SK-N-SH (cell line): ENCODE results near the gene EEF1B2. TPM values are rescaled to one million over a fixed set of nuclear protein-coding genes. Genes with fewer than 3 reads are reported as not detected.
"Not testable (repeated sequence)": the region's sequence is repeated elsewhere in the genome, so short reads cannot be mapped to it uniquely, and the experiment has no call there.

Experiments
- CTCF ChIA-PET: fragments of 300-600, 350-600 bp; formaldehyde crosslinking; extraction: SDS; loops from one replicate; lab custom pipeline; 2021; lab: Yijun Ruan, JAX
- POLR2A ChIA-PET: fragments of 350-600 bp; sonication (Branson Sonifier 250); formaldehyde crosslinking; extraction: SDS; loops from one replicate; lab custom pipeline; 2020; ENCODE audit warnings: antibody characterized with exemption, inconsistent platforms; lab: Yijun Ruan, JAX
- DNase-seq: peaks from one replicate; pipeline ENCODE4 v3.0.0; 2012
- H2AFZ ChIP-seq: fragments of 200-600 bp; sonication (generic); 2 replicates; pipeline ENCODE4 v1.8.1; 2016; ENCODE audit warnings: antibody characterized with exemption, mild to moderate bottlenecking, low read depth
- H3F3A ChIP-seq: fragments of 200-600 bp; sonication (generic); replicated peaks from 2 replicates; pipeline ENCODE3; 2016; ENCODE audit warnings: antibody characterized with exemption, mild to moderate bottlenecking; ENCODE audit not compliant: insufficient read depth
- H3K27ac ChIP-seq, 2 experiments: fragments of 200-500 bp in 1 of 2; fragments of 200-600 bp in 1 of 2; sonication (Bioruptor generic) in 1 of 2; sonication (generic), shearing (Covaris generic) in 1 of 2; 2 replicates each; pipeline versions ENCODE4 v1.5.1 to v1.6.1; 2014 to 2016; ENCODE audit warnings: low read depth in 2 of 2, inconsistent platforms in 1 of 2, low read length in 1 of 2, mild to moderate bottlenecking in 1 of 2, mixed read lengths in 1 of 2
- H3K27me3 ChIP-seq: fragments of 200-600 bp; sonication (generic), shearing (Covaris generic); 2 replicates; pipeline ENCODE4 v1.6.1; 2016; ENCODE audit warnings: mixed run types; ENCODE audit not compliant: insufficient read depth
- H3K36me3 ChIP-seq, 2 experiments: fragments of 200-500 bp in 1 of 2; fragments of 200-600 bp in 1 of 2; sonication (Bioruptor generic) in 1 of 2; sonication (generic) in 1 of 2; replicated peaks in 1 of 2; 2 replicates each; pipeline versions ENCODE3 to v1.5.1; 2014 to 2016; ENCODE audit warnings: low read length in 1 of 2, mild to moderate bottlenecking in 1 of 2; ENCODE audit not compliant: insufficient read depth in 2 of 2, control insufficient read depth in 1 of 2
- H3K4me1 ChIP-seq, 2 experiments: fragments of 200-500 bp in 1 of 2; fragments of 200-600 bp in 1 of 2; sonication (Bioruptor generic) in 1 of 2; sonication (generic), shearing (Covaris generic) in 1 of 2; 2 replicates each; pipeline versions ENCODE4 v1.5.1 to v1.6.1; 2014 to 2016; ENCODE audit warnings: low read depth in 1 of 2, low read length in 1 of 2, mixed run types in 1 of 2; ENCODE audit not compliant: insufficient read depth in 2 of 2, control insufficient read depth in 1 of 2
- H3K4me2 ChIP-seq: fragments of 200-600 bp; sonication (generic), shearing (Covaris generic); 2 replicates; pipeline ENCODE4 v1.6.1; 2017; ENCODE audit warnings: mixed run types
- H3K4me3 ChIP-seq, 2 experiments: fragments of 200-500 bp in 1 of 2; fragments of 200-600 bp in 1 of 2; sonication (Bioruptor generic) in 1 of 2; sonication (generic), shearing (Covaris generic) in 1 of 2; 2 replicates each; pipeline versions ENCODE4 v1.5.1 to v1.8.1; 2014 to 2016; ENCODE audit warnings: low read depth in 2 of 2, inconsistent platforms in 1 of 2, low read length in 1 of 2, mild to moderate bottlenecking in 1 of 2, mixed read lengths in 1 of 2, moderate library complexity in 1 of 2
- H3K79me2 ChIP-seq: fragments of 200-600 bp; sonication (generic); 2 replicates; pipeline ENCODE4 v1.8.1; 2017; ENCODE audit warnings: mild to moderate bottlenecking; ENCODE audit not compliant: insufficient read depth
- H3K9ac ChIP-seq: fragments of 200-600 bp; sonication (generic); 2 replicates; pipeline ENCODE4 v1.6.1; 2017; ENCODE audit warnings: mixed run types
- H3K9me2 ChIP-seq: fragments of 200-600 bp; sonication (generic); 2 replicates; pipeline ENCODE4 v1.6.1; 2017; ENCODE audit warnings: mixed run types
- H3K9me3 ChIP-seq: fragments of 200-600 bp; sonication (generic); 2 replicates; pipeline ENCODE4 v1.6.1; 2017; ENCODE audit warnings: mixed run types, mild to moderate bottlenecking, moderate library complexity
- H4K20me1 ChIP-seq: fragments of 200-600 bp; sonication (generic); 2 replicates; pipeline ENCODE4 v1.6.1; 2017; ENCODE audit warnings: mild to moderate bottlenecking, mixed run types; ENCODE audit not compliant: insufficient read depth
- EZH2phosphoT487 ChIP-seq: fragments of 200-600 bp; sonication (generic); IDR thresholded peaks from 2 replicates; pipeline ENCODE4 v1.6.1; 2017; ENCODE audit warnings: low read depth, mixed run types, mild to moderate bottlenecking, antibody characterized with exemption, moderate library complexity, borderline replicate concordance
- GATA2 ChIP-seq: sonication (generic); formaldehyde crosslinking; IDR thresholded peaks from 2 replicates; pipeline ENCODE4 v1.5.0; 2020; ENCODE audit warnings: mild to moderate bottlenecking, missing genetic modification reagents
- JUND ChIP-seq: IDR thresholded peaks from 2 replicates; pipeline ENCODE4 v1.4.0; 2012
- MAX ChIP-seq: IDR thresholded peaks from 2 replicates; pipeline ENCODE4 v1.4.0; 2012; ENCODE audit warnings: low read depth
- NFIC ChIP-seq: IDR thresholded peaks from 2 replicates; pipeline ENCODE4 v1.4.0; 2012; ENCODE audit warnings: borderline replicate concordance
- TCF12 ChIP-seq: IDR thresholded peaks from 2 replicates; pipeline ENCODE4 v1.4.0; 2012
- TEAD4 ChIP-seq: IDR thresholded peaks from 2 replicates; pipeline ENCODE4 v1.4.0; 2012; ENCODE audit warnings: mild to moderate bottlenecking, borderline replicate concordance; ENCODE audit not compliant: insufficient read depth
- ZBTB33 ChIP-seq: IDR thresholded peaks from 2 replicates; pipeline ENCODE4 v1.4.0; 2012; ENCODE audit warnings: low read depth, borderline replicate concordance
- WGBS: methylation state at CpG from one replicate; pipeline ENCODE4 v1.1.6; 2017; ENCODE audit warnings: low lambda C conversion rate; 5-methylcytosine and 5-hydroxymethylcytosine counted together
- polyA plus RNA-seq, 3 experiments: library from polyadenylated mRNA; depleted of rRNA; stranded (reverse); fragments of >200 nt; gene quantifications; 2 replicates each; pipeline ENCODE4 v1.2.3, GENCODE V29; 2012
- TF ChIP-seq, protein P1 (sequence below): fragments of 200-600 bp; sonication (generic); IDR thresholded peaks from 2 replicates; pipeline ENCODE4 v1.6.1; 2017; ENCODE audit warnings: antibody characterized with exemption, mild to moderate bottlenecking, moderate library complexity

EEF1B2 gene
- polyA plus RNA-seq, 1 of the 3 experiments (the other 2 are of a cell fraction): 815 TPM

DNA sequence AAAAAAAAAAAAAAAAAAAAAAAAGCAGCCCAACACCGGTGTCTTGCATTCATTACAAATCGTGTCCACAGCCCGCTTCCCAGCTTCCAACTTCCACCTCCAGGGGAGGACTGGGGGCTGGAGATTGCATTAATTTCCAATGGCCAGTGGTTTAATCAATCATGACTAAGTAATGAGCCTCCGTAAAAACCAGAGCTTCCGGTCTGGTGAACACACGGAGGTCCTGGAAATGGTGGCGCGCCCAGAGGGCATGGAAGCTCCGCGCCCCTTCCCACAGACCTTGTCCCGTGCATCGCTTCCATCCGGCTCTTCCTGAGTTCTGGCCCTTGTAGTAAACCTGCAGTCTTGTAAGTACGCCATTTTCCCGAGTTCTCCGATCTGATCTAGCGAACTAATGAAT is 43.6 kb downstream of the EEF1B2 start:
- no peaks in the 10 kb centered on the region for H3K36me3 ChIP-seq
- H3K4me1 ChIP-seq: peaks cover 0 to 3% of the 10 kb centered on the region in 2 experiments; a peak in 1 of 4 replicates
- CTCF ChIA-PET: interaction anchor here (0.9 to 1.6 kb wide), 2 partner anchors 15 to 40 kb away, joined by 3 to 4 read pairs; no protein-coding TSS in a partner anchor
- H4K20me1 ChIP-seq: no peaks in the 10 kb centered on the region
- DNase-seq: no peak
- no peak overlapping the region for H3K4me2 ChIP-seq
- no peaks in the 10 kb centered on the region for H3K79me2 ChIP-seq
- no peaks in the 10 kb centered on the region for H3K27me3 ChIP-seq
- WGBS: 87% methylated on average over 17 of the region's 17 CpGs
- H3F3A ChIP-seq: no peaks in the 10 kb centered on the region
- H3K9ac ChIP-seq: no peak overlapping the region
- H3K4me3 ChIP-seq: no peak overlapping the region
- H3K27ac ChIP-seq: no peak overlapping the region
- H3K9me3 ChIP-seq: no peaks in the 10 kb centered on the region
- no peaks in the 10 kb centered on the region for H3K9me2 ChIP-seq
- TF ChIP-seq TEAD4: no peak
- TF ChIP-seq JUND: no peak
- TF ChIP-seq TCF12: no peak
- TF ChIP-seq MAX: no peak
- no peak for TF ChIP-seq NFIC
- no peak for TF ChIP-seq ZBTB33
- no peak for TF ChIP-seq GATA2 (CRISPR knock-in tag)
- TF ChIP-seq, protein P1, sequence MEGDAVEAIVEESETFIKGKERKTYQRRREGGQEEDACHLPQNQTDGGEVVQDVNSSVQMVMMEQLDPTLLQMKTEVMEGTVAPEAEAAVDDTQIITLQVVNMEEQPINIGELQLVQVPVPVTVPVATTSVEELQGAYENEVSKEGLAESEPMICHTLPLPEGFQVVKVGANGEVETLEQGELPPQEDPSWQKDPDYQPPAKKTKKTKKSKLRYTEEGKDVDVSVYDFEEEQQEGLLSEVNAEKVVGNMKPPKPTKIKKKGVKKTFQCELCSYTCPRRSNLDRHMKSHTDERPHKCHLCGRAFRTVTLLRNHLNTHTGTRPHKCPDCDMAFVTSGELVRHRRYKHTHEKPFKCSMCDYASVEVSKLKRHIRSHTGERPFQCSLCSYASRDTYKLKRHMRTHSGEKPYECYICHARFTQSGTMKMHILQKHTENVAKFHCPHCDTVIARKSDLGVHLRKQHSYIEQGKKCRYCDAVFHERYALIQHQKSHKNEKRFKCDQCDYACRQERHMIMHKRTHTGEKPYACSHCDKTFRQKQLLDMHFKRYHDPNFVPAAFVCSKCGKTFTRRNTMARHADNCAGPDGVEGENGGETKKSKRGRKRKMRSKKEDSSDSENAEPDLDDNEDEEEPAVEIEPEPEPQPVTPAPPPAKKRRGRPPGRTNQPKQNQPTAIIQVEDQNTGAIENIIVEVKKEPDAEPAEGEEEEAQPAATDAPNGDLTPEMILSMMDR: no peak
- H2AFZ ChIP-seq: no peak overlapping the region
- POLR2A ChIA-PET: interaction anchor here (0.6 kb wide), 1 partner anchor 12 kb away, joined by 3 read pairs; no protein-coding TSS in a partner anchor

GRCh38 chr2:206204710-206205109 is 45.0 kb downstream of the EEF1B2 start:
- WGBS: 19% methylated on average over 3 of the region's 3 CpGs
- TF ChIP-seq GATA2 (CRISPR knock-in tag) (peak; percentile 41), EZH2phosphoT487 (no peak)
- peak; percentile 30 for DNase-seq
- CTCF ChIA-PET: interaction anchor here (1.6 kb wide), 1 partner anchor 41 kb away, joined by 4 read pairs; no protein-coding TSS in a partner anchor
- Histone ChIP-seq H3K9me2 (no peaks in the 10 kb centered on the region), H3K27ac (no peak overlapping the region), H3K9ac (no peak overlapping the region), H3K27me3 (no peaks in the 10 kb centered on the region), H3K79me2 (no peaks in the 10 kb centered on the region), H3K36me3 (no peaks in the 10 kb centered on the region), H3K9me3 (no peaks in the 10 kb centered on the region), H3K4me3 (no peak overlapping the region), H3K4me2 (no peak overlapping the region), H2AFZ (no peak overlapping the region), H3K4me1 (peaks cover 0 to 3% of the 10 kb centered on the region in 2 experiments; a peak in 1 of 4 replicates), H4K20me1 (no peaks in the 10 kb centered on the region), H3F3A (no peaks in the 10 kb centered on the region)
- POLR2A ChIA-PET: interaction anchor here (0.9 to 1.5 kb wide), 2 partner anchors 8 to 45 kb away, joined by 3 read pairs; partner anchors contain the start of genes EEF1B2 and NDUFS1

- H2AFZ ChIP-seq, H3K27me3 ChIP-seq, H4K20me1 ChIP-seq, H3K4me3 ChIP-seq, CTCF ChIA-PET, H3K9ac ChIP-seq, POLR2A ChIA-PET, H3K4me1 ChIP-seq, H3K27ac ChIP-seq, H3K9me2 ChIP-seq, H3K79me2 ChIP-seq, H3K9me3 ChIP-seq, H3K4me2 ChIP-seq, DNase-seq, H3K36me3 ChIP-seq, H3F3A ChIP-seq: not testable (repeated sequence)
- WGBS: 85% methylated on average over 2 of the region's 2 CpGs
These were observed 47.6 kb downstream of the EEF1B2 start for GRCh38 chr2:206207316-206207715.
